Central memory CD8-positive, alpha-beta T cell (primary cell): Measurements from ENCODE around the gene TATDN3.
"Not testable (repeated sequence)": the region's sequence is repeated elsewhere in the genome, so short reads cannot be mapped to it uniquely, and the experiment has no call there.

Source experiments
- ATAC-seq: fragments of 150-1000 bp; cut with Tn5 transposase; replicated peaks from 2 replicates; pipeline ENCODE4 v1.10.0; 2022; ENCODE audit warnings: mild to moderate bottlenecking, moderate FRiP score, moderate number of reproducible peaks; ENCODE audit not compliant: poor library complexity, severe bottlenecking; ENCODE audit errors: extremely low read depth
- DNase-seq, 2 donors: peaks; one replicate each; pipeline ENCODE4 v3.0.0; 2021; ENCODE audit warnings: low spot score in 2 of 2
- H3K27ac Mint-ChIP-seq: one replicate; pipeline ENCODE4 v1.8.0; 2022; ENCODE audit warnings: low read depth, mild to moderate bottlenecking, moderate library complexity, mixed read lengths
- H3K27me3 Mint-ChIP-seq: one replicate; pipeline ENCODE4 v1.8.0; 2022; ENCODE audit warnings: mixed read lengths
- H3K36me3 Mint-ChIP-seq: one replicate; pipeline ENCODE4 v1.8.0; 2022; ENCODE audit warnings: mild to moderate bottlenecking, moderate library complexity, mixed read lengths; ENCODE audit not compliant: insufficient read depth
- H3K4me1 Mint-ChIP-seq: one replicate; pipeline ENCODE4 v1.8.0; 2022; ENCODE audit warnings: mixed read lengths
- H3K4me3 Mint-ChIP-seq: one replicate; pipeline ENCODE4 v1.8.0; 2022; ENCODE audit warnings: mild to moderate bottlenecking, moderate library complexity, mixed read lengths
- H3K9me3 Mint-ChIP-seq: one replicate; pipeline ENCODE4 v1.8.0; 2022; ENCODE audit warnings: mixed read lengths

TATDN3 gene

GRCh38 chr1:212820969-212821368 lies 29.3 kb downstream of the TATDN3 start:
- H3K9me3 Mint-ChIP-seq = peaks cover 10% of the 10 kb centered on the region
- no peak for ATAC-seq

DNA sequence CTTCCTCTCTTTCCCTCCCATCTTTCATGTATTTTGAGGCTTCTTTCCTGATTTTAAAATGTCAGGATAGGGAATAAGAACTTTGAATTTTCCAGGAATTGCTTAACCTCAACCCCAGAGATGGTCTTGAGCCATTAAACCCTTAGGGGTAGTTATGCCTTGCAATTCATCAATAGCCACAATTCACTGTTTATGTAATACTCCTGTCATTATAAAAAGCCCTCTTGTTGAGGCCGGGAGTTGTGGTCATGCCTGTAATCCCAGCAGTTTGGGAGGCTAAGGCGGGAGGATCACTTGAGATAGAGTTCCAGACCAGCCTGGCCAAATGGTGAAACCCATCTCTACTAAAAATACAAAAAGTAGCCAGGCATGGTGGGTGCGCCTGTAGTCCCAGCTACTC lies 31.3 kb downstream of the TATDN3 start:
- H3K36me3 Mint-ChIP-seq = no peaks in the 10 kb centered on the region
- no peak for ATAC-seq
- no peak overlapping the region for H3K27ac Mint-ChIP-seq
- DNase-seq = no peak
- peaks cover 14% of the 10 kb centered on the region for H3K27me3 Mint-ChIP-seq
- H3K4me1 Mint-ChIP-seq = no peaks in the 10 kb centered on the region
- no peak overlapping the region for H3K4me3 Mint-ChIP-seq
- peaks cover 14% of the 10 kb centered on the region for H3K9me3 Mint-ChIP-seq

More at GRCh38 chr1:212820969-212821368, 29.3 kb downstream of the TATDN3 start:
- no peak overlapping the region for H3K4me3 Mint-ChIP-seq
- no peaks in the 10 kb centered on the region for H3K27me3 Mint-ChIP-seq
- H3K36me3 Mint-ChIP-seq = no peaks in the 10 kb centered on the region
- DNase-seq = no peak
- H3K4me1 Mint-ChIP-seq = no peaks in the 10 kb centered on the region
- no peak overlapping the region for H3K27ac Mint-ChIP-seq

DNA sequence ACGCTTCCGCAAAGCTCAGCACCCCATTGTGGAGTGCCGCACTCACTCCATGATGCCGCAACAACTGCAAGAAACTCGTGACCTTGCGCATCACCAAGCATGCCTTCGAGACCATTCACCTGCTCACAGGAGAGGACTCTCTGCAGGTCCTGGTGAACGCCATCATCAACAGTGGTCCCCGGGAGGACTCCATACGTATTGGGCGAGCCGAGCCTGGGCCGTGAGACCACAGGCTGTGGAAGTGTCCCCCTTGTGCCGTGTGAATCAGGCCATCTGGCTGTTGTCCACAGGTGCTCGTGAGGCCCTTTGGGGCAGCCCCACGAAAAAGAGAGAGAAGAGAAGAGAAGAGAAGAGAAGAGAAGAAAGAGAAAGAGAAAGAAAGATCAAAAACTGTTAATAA lies 32.5 kb downstream of the TATDN3 start:
- Mint-ChIP-seq H3K36me3 (no peaks in the 10 kb centered on the region), H3K4me1 (no peaks in the 10 kb centered on the region), H3K27me3 (peaks cover 14% of the 10 kb centered on the region), H3K4me3 (no peak overlapping the region), H3K27ac (no peak overlapping the region), H3K9me3 (peaks cover 14% of the 10 kb centered on the region)
- ATAC-seq = no peak
- no peak for DNase-seq

DNA sequence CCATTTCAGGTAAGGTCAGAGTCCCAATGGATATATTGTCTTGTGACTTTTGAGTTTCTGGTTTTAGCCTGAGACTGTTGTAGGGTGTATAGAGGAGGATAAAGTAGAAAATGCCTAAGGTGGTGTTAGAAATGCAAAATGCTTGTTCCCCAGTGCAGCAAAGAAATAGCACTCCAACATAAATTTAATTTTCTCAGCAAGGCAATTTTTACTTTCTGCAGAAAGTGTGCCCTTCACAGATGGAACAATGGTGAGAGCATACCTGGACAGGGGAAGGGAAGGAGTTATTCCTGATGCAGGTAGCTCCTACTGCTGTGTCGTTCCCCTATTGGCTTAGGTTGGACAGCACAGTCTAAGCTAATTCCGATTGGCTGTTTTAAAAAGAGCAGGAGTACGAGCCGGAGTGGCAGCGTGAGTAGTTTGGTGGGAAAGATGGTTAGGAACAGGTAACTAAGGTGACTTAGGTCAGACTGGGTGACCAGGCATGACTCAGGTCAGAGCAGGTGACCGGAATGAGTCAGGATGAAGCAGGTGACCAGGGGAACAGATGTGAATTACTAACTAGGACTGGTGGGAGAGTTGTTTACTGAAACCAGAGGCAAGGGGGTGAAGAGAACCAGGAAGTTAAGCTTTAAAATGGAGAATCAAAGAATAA lies 34.2 kb downstream of the TATDN3 start:
- H3K27me3 Mint-ChIP-seq = peaks cover 14% of the 10 kb centered on the region
- no peaks in the 10 kb centered on the region for H3K36me3 Mint-ChIP-seq
- no peaks in the 10 kb centered on the region for H3K4me1 Mint-ChIP-seq
- no peak overlapping the region for H3K27ac Mint-ChIP-seq
- H3K9me3 Mint-ChIP-seq = peaks cover 14% of the 10 kb centered on the region
- ATAC-seq = no peak
- no peak for DNase-seq
- no peak overlapping the region for H3K4me3 Mint-ChIP-seq

DNA sequence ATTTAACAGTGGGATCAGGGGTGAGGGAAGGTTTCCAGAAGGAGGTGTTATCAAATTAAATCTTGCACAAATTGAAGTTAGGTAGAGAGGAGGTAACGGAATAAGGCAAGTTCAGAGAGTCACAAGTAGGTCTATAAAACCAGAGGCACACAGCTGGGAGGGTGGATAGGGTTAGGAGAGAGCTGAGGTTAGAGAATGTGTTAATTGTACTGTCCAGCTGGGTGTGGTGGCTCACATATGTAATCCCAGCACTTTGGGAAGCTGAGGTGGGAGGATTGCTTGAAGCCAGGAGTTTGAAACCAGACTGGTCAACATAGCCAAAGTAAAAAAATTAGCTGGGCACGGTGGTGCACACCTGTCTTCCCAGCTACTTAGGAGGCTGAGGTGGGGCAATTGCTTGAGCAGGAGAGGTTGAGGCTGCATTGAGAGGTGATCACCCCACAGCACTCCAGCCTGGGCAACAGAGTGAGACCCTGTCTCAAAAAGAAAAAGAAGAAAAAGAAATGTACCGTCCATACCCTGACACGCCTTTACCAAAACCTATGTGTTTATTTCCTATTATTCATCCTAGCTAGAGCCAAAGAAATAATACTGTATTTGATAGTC lies 35.6 kb downstream of the TATDN3 start:
- ATAC-seq (no peak), DNase-seq (no peak)
- no peaks in the 10 kb centered on the region for H3K4me1 Mint-ChIP-seq
- H3K9me3 Mint-ChIP-seq = peaks cover 14% of the 10 kb centered on the region
- peaks cover 14% of the 10 kb centered on the region for H3K27me3 Mint-ChIP-seq
- H3K36me3 Mint-ChIP-seq = no peaks in the 10 kb centered on the region
- H3K4me3 Mint-ChIP-seq = no peak overlapping the region
- H3K27ac Mint-ChIP-seq = no peak overlapping the region

DNA sequence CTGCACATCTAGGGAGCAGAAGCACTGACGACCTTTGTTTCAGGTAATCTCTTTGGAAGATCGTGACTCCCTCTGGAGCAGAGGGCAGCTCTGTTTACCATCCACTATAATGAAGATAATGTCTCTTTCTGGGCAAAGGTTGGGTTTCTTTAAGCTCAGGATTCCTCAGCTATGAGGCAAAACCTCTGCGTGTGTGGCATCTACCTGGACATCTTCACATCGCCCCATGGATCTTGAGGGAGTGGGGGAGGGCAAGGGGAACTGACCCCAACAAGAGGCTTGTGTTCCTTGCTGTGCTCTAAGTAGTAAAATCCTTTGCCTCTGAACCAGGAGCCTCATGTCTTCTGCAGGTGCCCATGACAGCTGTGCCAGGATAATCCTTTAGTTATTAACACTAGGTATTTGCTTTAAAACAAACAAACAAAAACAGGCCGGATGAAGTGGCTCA lies 36.2 kb downstream of the TATDN3 start:
- DNase-seq = no peak
- H3K9me3 Mint-ChIP-seq = peaks cover 14% of the 10 kb centered on the region
- no peak overlapping the region for H3K4me3 Mint-ChIP-seq
- H3K27ac Mint-ChIP-seq = no peak overlapping the region
- ATAC-seq = no peak
- H3K27me3 Mint-ChIP-seq = peaks cover 14% of the 10 kb centered on the region
- no peaks in the 10 kb centered on the region for H3K4me1 Mint-ChIP-seq
- no peaks in the 10 kb centered on the region for H3K36me3 Mint-ChIP-seq

- H3K36me3 Mint-ChIP-seq = no peaks in the 10 kb centered on the region
- no peaks in the 10 kb centered on the region for H3K4me1 Mint-ChIP-seq
- DNase-seq (no peak), ATAC-seq (no peak)
- H3K4me3 Mint-ChIP-seq = no peak overlapping the region
- peaks cover 14% of the 10 kb centered on the region for H3K9me3 Mint-ChIP-seq
- H3K27ac Mint-ChIP-seq = no peak overlapping the region
- peaks cover 14% of the 10 kb centered on the region for H3K27me3 Mint-ChIP-seq
Measured at GRCh38 chr1:212828395-212828794, 36.7 kb downstream of the TATDN3 start.

DNA sequence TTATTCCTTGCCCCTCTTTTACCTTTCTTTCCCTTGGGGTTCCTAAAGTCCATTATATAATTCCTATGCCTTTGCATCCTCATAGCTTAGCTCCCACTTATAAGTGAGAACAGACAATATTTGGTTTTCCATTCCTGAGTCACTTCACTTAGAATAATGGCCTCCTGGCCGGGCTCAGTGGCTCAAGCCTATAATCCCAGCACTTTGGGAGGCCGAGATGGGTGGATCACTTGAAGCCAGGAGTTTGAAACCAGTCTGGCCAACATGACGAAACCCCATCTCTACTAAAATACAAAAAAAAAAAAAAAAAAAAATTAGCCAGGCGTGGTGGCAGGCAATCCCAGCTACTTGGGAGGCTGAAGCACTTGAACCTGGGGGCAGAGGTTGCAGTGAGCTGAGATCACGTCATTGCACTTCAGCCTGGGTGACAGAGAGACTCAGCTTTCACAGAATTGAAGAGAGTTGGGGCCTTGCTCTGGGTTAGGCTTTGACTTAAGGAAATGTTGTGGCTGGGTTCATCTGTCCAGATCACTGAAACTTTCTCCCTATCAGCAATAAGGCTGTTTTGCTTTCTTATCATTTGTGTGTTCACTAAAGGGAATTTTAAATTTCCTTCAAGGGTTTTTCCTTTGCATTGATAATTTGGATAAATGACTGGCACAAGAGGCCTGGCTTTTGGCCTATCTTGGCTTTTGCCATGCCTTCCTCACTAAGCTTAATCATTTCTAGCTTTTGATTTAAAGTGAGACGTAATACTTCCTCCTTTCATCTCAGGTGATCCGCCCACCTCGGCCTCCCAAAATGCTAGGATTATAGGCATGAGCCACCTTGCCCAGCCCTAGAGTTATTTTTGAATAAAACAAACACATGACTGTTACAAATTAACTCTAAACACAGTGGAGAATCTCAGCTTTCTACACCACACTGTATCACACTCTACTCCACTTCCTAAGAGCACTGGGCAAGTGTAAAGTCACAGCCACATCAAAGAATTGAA lies 41.8 kb downstream of the TATDN3 start:
- DNase-seq, H3K27me3 Mint-ChIP-seq, H3K9me3 Mint-ChIP-seq, H3K27ac Mint-ChIP-seq, H3K4me1 Mint-ChIP-seq, H3K36me3 Mint-ChIP-seq: not testable (repeated sequence)
- peak overlapping the region; percentile 1 for H3K4me3 Mint-ChIP-seq
- ATAC-seq = peak; percentile 91

GRCh38 chr1:212838145-212838544 lies 46.5 kb downstream of the TATDN3 start:
- no peak overlapping the region for H3K27ac Mint-ChIP-seq
- ATAC-seq = no peak
- peaks cover 9% of the 10 kb centered on the region for H3K4me1 Mint-ChIP-seq
- H3K4me3 Mint-ChIP-seq = no peak overlapping the region
- peaks cover 3% of the 10 kb centered on the region for H3K36me3 Mint-ChIP-seq
- no peaks in the 10 kb centered on the region for H3K9me3 Mint-ChIP-seq
- H3K27me3 Mint-ChIP-seq = no peaks in the 10 kb centered on the region
- DNase-seq = no peak

DNA sequence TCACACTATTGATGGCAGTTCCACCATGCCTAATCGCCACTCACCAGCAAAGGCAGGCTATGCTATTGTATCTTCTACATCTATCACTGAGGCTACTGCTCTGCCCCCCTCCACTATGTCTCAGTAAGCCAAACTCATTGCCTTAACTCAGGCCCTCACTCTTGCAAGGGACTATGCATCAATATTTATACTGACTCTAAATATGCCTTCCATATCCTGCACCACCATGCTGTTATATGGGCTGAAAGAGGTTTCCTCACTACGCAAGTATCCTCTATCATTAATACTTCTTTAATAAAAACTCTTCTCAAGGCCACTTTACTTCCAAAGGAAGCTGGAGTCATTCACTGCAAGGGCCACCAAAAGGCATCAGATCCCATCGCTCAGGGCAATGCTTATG lies 52.8 kb downstream of the TATDN3 start:
- H3K4me3 Mint-ChIP-seq, H3K36me3 Mint-ChIP-seq, H3K27me3 Mint-ChIP-seq, H3K27ac Mint-ChIP-seq, ATAC-seq, H3K4me1 Mint-ChIP-seq, H3K9me3 Mint-ChIP-seq, DNase-seq: not testable (repeated sequence)

DNA sequence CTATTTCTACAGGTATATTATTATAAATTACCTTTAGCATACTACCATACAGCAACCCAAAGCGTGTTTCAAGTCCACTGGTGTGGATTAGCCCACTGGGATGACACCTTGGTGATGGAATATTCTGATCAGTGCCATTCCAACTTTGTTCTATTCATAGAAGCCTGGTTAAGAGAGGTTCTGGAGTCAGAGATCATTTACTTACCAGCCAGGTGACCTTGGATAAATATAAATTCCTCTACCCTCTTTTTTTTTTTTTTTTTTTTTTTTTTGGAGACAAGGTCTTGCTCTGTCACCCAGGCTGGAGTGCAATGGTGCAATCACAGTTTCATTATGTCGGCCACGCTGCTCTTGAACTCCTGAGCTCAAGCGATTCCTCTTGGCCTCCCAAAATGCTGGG lies 55.9 kb downstream of the TATDN3 start, which contains the start of gene SPATA45:
Gene SPATA45, minus strand, starts transcription at position 101 of the 400 bp plus-strand sequence. CDS start 11,500 bp downstream, outside the sequence.
- Mint-ChIP-seq H3K4me1 (no peaks in the 10 kb centered on the region), H3K27ac (no peak within 1 kb of the TSS), H3K36me3 (no peaks in the 10 kb centered on the region), H3K27me3 (no peaks in the 10 kb centered on the region), H3K9me3 (no peaks in the 10 kb centered on the region), H3K4me3 (no peak within 1 kb of the TSS)
- ATAC-seq (no peak), DNase-seq (no peak)

GRCh38 chr1:212852105-212852688 lies 60.5 kb downstream of the TATDN3 start:
- ATAC-seq = no peak
- H3K27me3 Mint-ChIP-seq = no peaks in the 10 kb centered on the region
- no peak overlapping the region for H3K4me3 Mint-ChIP-seq
- peaks cover 6% of the 10 kb centered on the region for H3K4me1 Mint-ChIP-seq
- H3K27ac Mint-ChIP-seq = no peak overlapping the region
- no peaks in the 10 kb centered on the region for H3K9me3 Mint-ChIP-seq
- no peak for DNase-seq
- no peaks in the 10 kb centered on the region for H3K36me3 Mint-ChIP-seq
